Measurements from ENCODE around the gene BOLA3.

DNA sequence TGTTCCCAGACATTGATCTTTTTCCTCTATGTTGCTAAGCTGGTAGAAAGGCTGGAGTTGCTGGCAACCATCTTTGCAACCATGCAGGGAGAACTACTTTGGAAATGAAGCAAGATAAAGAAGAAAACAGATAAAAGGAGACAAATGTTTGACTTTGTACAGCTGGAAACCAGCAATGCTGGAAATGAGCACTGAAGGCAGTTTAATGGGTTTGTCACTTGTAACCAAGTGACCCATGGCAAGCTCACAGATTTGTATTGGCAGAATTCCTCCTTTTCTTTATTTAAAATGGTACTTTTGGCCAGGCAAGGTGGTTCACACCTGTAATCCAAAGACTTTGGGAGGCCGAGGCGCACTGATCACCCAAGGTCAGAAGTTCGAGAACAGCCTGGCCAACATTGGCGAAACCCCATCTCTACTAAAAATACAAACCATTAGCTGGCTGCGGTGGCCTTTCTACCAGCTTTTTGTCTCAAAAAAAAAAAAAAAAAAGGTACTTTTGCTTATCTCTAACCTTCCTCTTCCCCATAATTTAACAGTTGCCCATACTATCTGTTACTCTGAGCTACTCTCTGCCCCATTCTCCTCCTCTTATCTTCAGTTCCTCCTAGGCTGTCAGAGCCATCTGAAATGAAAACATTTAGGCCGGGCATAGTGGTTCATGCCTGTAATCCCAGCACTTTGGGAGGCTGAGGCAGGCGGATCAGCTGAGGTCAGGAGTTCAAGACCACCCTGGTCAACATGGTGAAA, 2.0 kb upstream of the BOLA3 start:
- TF ChIP-seq, protein P1, sequence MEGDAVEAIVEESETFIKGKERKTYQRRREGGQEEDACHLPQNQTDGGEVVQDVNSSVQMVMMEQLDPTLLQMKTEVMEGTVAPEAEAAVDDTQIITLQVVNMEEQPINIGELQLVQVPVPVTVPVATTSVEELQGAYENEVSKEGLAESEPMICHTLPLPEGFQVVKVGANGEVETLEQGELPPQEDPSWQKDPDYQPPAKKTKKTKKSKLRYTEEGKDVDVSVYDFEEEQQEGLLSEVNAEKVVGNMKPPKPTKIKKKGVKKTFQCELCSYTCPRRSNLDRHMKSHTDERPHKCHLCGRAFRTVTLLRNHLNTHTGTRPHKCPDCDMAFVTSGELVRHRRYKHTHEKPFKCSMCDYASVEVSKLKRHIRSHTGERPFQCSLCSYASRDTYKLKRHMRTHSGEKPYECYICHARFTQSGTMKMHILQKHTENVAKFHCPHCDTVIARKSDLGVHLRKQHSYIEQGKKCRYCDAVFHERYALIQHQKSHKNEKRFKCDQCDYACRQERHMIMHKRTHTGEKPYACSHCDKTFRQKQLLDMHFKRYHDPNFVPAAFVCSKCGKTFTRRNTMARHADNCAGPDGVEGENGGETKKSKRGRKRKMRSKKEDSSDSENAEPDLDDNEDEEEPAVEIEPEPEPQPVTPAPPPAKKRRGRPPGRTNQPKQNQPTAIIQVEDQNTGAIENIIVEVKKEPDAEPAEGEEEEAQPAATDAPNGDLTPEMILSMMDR (IDR thresholded peaks at IDR 0.05; ENCODE audit: low read depth, low read length, missing input control), result no peak
- TF ChIP-seq, protein P2, sequence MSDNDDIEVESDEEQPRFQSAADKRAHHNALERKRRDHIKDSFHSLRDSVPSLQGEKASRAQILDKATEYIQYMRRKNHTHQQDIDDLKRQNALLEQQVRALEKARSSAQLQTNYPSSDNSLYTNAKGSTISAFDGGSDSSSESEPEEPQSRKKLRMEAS (IDR thresholded peaks at IDR 0.05), result no peak
- no peak for TF ChIP-seq SP1 (IDR thresholded peaks at IDR 0.05)
- TF ChIP-seq FOXA1 (IDR thresholded peaks at IDR 0.05), result no peak

All from liver (tissue), 3 donors.